ENCODE measurements around the gene FGF21.

Gene FGF21

DNA sequence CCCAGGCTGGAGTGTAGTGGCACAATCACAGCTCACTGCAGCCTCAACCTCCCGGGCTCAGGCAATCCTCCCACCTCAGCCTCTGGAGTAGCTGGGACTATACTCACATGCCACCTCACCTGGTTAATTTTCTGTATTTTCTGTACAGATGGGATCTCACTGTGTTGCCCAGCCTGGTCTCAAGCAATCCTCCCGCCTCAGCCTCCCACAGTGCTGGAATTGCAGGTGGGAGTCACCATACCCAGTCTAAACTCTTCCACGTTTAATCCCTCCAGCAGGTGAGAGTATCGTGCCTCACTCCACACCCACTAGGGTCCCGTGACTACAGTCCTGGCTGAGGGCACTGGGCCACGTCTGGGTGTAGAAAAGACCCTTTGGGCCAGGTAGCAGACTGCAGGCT, 39.0 kb downstream of the FGF21 start:
- TF ChIP-seq, protein P1, sequence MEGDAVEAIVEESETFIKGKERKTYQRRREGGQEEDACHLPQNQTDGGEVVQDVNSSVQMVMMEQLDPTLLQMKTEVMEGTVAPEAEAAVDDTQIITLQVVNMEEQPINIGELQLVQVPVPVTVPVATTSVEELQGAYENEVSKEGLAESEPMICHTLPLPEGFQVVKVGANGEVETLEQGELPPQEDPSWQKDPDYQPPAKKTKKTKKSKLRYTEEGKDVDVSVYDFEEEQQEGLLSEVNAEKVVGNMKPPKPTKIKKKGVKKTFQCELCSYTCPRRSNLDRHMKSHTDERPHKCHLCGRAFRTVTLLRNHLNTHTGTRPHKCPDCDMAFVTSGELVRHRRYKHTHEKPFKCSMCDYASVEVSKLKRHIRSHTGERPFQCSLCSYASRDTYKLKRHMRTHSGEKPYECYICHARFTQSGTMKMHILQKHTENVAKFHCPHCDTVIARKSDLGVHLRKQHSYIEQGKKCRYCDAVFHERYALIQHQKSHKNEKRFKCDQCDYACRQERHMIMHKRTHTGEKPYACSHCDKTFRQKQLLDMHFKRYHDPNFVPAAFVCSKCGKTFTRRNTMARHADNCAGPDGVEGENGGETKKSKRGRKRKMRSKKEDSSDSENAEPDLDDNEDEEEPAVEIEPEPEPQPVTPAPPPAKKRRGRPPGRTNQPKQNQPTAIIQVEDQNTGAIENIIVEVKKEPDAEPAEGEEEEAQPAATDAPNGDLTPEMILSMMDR (conservative IDR thresholded peaks at IDR 0.05; ENCODE audit: control insufficient read depth, insufficient read depth, low read depth, low read length) = no peak
- no peak overlapping the region for H3K4me3 ChIP-seq (ENCODE audit: control insufficient read depth, low read depth, low read length)

DNA sequence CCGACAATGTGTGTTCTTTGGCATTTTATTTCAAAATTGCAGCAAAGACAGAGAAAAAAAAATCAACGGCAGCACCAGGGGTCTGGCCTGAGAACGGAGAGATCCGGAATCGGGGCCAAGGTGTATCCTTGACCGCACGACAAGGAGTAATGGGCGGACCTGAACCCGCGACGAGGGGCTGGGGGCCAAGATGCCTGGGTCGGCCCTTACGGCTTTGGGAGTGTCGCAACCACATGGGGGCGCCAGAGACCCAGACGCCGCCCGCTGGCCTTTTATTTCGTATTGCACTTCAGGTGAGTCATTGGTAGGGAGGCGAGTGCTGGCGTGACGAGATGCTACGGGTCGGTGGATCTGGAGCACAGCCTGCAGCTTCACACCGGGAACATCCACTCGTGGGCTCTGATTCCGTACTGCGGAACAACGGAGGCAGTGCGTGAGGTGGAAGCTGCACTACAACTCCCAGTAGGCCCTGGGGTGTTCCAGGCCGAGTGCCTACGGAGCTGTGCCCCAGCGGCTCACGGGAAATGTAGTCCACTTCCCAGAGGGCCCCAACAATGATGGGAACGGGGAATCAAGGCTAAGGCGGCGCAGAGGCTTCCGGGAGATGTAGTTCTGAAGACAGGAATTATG, 39.8 kb downstream of the FGF21 start:
- peak overlapping the region; percentile 59 for H3K4me3 ChIP-seq (ENCODE audit: control insufficient read depth, low read depth, low read length)
- TF ChIP-seq, protein P1 (conservative IDR thresholded peaks at IDR 0.05; ENCODE audit: control insufficient read depth, insufficient read depth, low read depth, low read length) = peak; percentile 65
- DNase-seq (ENCODE audit: low read depth) = peak; percentile 90

More for the DNA sequence above, 39.0 kb downstream of the FGF21 start:
- DNase-seq (ENCODE audit: low read depth) = no peak

- TF ChIP-seq, protein P1 (conservative IDR thresholded peaks at IDR 0.05; ENCODE audit: control insufficient read depth, insufficient read depth, low read depth, low read length) = no peak
- no peak overlapping the region for H3K4me3 ChIP-seq (ENCODE audit: control insufficient read depth, low read depth, low read length)
- peak; percentile 21 for DNase-seq (ENCODE audit: low read depth)
Observed at GRCh38 chr19:48795685-48796070, 40.4 kb downstream of the FGF21 start.

DNA sequence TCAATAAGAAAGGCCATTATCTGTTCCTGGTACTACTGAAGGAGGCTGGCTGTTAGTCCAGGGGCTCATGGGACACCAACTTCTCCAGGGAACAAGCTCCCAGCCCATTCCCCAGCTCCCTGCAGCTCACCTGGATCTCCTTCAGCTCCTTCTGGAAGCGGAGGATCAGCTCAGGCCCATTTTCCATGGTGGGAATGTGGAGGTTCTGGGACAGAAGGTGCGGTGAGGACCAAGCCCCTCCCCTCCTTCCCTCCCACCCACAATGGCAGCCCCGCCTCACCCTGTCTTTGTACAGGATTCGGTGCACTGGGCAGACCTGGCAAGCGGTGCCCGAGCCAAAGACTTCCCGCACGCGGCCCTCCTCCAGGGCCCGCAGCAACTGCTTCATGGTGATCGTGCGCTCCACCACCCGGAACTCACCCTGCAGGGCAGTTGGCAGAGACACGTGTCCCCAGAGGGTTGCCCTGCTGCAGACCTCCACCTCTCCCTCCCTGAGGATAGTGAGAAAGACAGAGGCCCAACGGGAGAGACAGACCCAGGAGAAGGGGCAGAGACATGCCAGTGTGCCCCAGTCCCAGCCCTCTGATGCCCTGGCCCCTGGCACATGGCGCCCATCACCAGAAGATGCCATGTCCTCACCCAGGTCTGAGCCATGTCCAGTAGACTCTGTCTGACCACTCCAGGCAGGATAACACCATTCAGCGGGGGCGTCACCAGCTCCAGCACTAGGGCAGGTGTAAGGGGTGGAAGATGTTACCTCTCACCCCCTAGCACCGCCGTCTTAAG, 41.2 kb downstream of the FGF21 start:
- TF ChIP-seq, protein P1 (conservative IDR thresholded peaks at IDR 0.05; ENCODE audit: control insufficient read depth, insufficient read depth, low read depth, low read length) = no peak
- H3K4me3 ChIP-seq (ENCODE audit: control insufficient read depth, low read depth, low read length) = no peak overlapping the region
- DNase-seq (ENCODE audit: low read depth) = no peak

- DNase-seq (ENCODE audit: low read depth) = no peak
- TF ChIP-seq, protein P1 (conservative IDR thresholded peaks at IDR 0.05; ENCODE audit: control insufficient read depth, insufficient read depth, low read depth, low read length) = no peak
Observed at GRCh38 chr19:48797103-48797502, 41.8 kb downstream of the FGF21 start.

GRCh38 chr19:48798937-48799336, 43.6 kb downstream of the FGF21 start:
- H3K4me3 ChIP-seq (ENCODE audit: control insufficient read depth, low read depth, low read length) = no peak overlapping the region
- no peak for DNase-seq (ENCODE audit: low read depth)
- TF ChIP-seq, protein P1 (conservative IDR thresholded peaks at IDR 0.05; ENCODE audit: control insufficient read depth, insufficient read depth, low read depth, low read length) = no peak

More at GRCh38 chr19:48797103-48797502, 41.8 kb downstream of the FGF21 start:
- H3K4me3 ChIP-seq (ENCODE audit: control insufficient read depth, low read depth, low read length) = no peak overlapping the region

Measured in fibroblast of mammary gland (primary cell).